Mesendoderm (in vitro differentiated cells): ENCODE results near the gene KAZN.

Experiments
- DNase-seq: peaks from one replicate; pipeline ENCODE4 v3.0.0; 2013
- H2AK5ac ChIP-seq: 2 replicates; pipeline ENCODE4 v1.6.1; 2013; ENCODE audit warnings: low read length, inconsistent platforms
- H2BK120ac ChIP-seq: 2 replicates; pipeline ENCODE4 v1.6.1; 2013; ENCODE audit warnings: low read depth, mild to moderate bottlenecking, low read length, moderate library complexity, mixed read lengths
- H2BK15ac ChIP-seq: replicated peaks from 2 replicates; pipeline ENCODE4 v1.6.1; 2013; ENCODE audit warnings: low read depth, mild to moderate bottlenecking, moderate library complexity
- H2BK5ac ChIP-seq: 2 replicates; pipeline ENCODE4 v1.6.1; 2013; ENCODE audit warnings: low read length, inconsistent platforms
- H3K18ac ChIP-seq: 2 replicates; pipeline ENCODE4 v1.6.1; 2013; ENCODE audit warnings: mild to moderate bottlenecking, low read length, mixed read lengths
- H3K23ac ChIP-seq: one replicate; pipeline ENCODE4 v1.6.1; 2013; ENCODE audit warnings: low read length
- H3K27ac ChIP-seq: 2 replicates; pipeline ENCODE4 v1.5.1; 2013; ENCODE audit warnings: low read depth, mild to moderate bottlenecking, inconsistent platforms, low read length, moderate library complexity
- H3K27me3 ChIP-seq: 2 replicates; pipeline ENCODE4 v1.6.1; 2013; ENCODE audit warnings: low read length, control low read depth, mild to moderate bottlenecking, inconsistent platforms; ENCODE audit not compliant: insufficient read depth, poor library complexity
- H3K36me3 ChIP-seq: 2 replicates; pipeline ENCODE4 v1.6.1; 2013; ENCODE audit warnings: low read length, inconsistent platforms; ENCODE audit not compliant: control insufficient read depth, insufficient read depth
- H3K4ac ChIP-seq: one replicate; pipeline ENCODE4 v1.6.1; 2013; ENCODE audit warnings: low read depth, mild to moderate bottlenecking, low read length, moderate library complexity
- H3K4me1 ChIP-seq: 2 replicates; pipeline ENCODE4 v1.6.1; 2013; ENCODE audit warnings: low read depth, low read length, inconsistent platforms; ENCODE audit not compliant: control insufficient read depth
- H3K4me2 ChIP-seq: 2 replicates; pipeline ENCODE4 v1.6.1; 2013; ENCODE audit warnings: low read length
- H3K4me3 ChIP-seq: 2 replicates; pipeline ENCODE4 v1.5.1; 2013; ENCODE audit warnings: mild to moderate bottlenecking, low read length
- H3K56ac ChIP-seq: one replicate; pipeline ENCODE4 v1.6.1; 2013; ENCODE audit warnings: low read length
- H3K79me1 ChIP-seq: 2 replicates; pipeline ENCODE4 v1.6.1; 2013; ENCODE audit warnings: low read length, inconsistent platforms
- H3K79me2 ChIP-seq: 2 replicates; pipeline ENCODE4 v1.6.1; 2013; ENCODE audit warnings: mild to moderate bottlenecking, low read length; ENCODE audit not compliant: control insufficient read depth, insufficient read depth
- H3K9ac ChIP-seq: 2 replicates; pipeline ENCODE4 v1.6.1; 2013; ENCODE audit warnings: low read length, inconsistent platforms
- H4K5ac ChIP-seq: one replicate; pipeline ENCODE4 v1.6.1; 2013; ENCODE audit warnings: low read length
- H4K8ac ChIP-seq: one replicate; pipeline ENCODE4 v1.6.1; 2013; ENCODE audit warnings: low read depth, mild to moderate bottlenecking, control low read depth, low read length, moderate library complexity
- WGBS: extraction: QIAGEN DNeasy Blood & Tissue Kit; methylation state at CpG from one replicate; pipeline ENCODE4 v1.1.7; 2013; ENCODE audit warnings: low lambda C conversion rate, missing lambda C conversion rate; ENCODE audit not compliant: insufficient coverage; ENCODE audit errors: extremely low coverage; 5-methylcytosine and 5-hydroxymethylcytosine counted together

Gene KAZN

GRCh38 chr1:15007842-15008241 lies 409.4 kb downstream of the KAZN start:
- no CpG with 5 or more reads among the region's 12 CpGs for WGBS
- no peaks in the 10 kb centered on the region for H3K79me2 ChIP-seq
- DNase-seq: no peak
- no peak overlapping the region for H3K18ac ChIP-seq
- H3K4me1 ChIP-seq: no peaks in the 10 kb centered on the region
- H4K5ac ChIP-seq: no peak overlapping the region
- H2AK5ac ChIP-seq: no peak overlapping the region
- no peak overlapping the region for H3K27ac ChIP-seq
- H2BK120ac ChIP-seq: no peak overlapping the region
- no peak overlapping the region for H2BK15ac ChIP-seq
- H4K8ac ChIP-seq: no peak overlapping the region
- no peak overlapping the region for H3K23ac ChIP-seq
- no peak overlapping the region for H2BK5ac ChIP-seq
- H3K9ac ChIP-seq: no peak overlapping the region
- no peak overlapping the region for H3K4me2 ChIP-seq
- no peak overlapping the region for H3K56ac ChIP-seq
- no peaks in the 10 kb centered on the region for H3K79me1 ChIP-seq
- no peak overlapping the region for H3K4me3 ChIP-seq
- H3K36me3 ChIP-seq: no peaks in the 10 kb centered on the region
- no peak overlapping the region for H3K4ac ChIP-seq
- H3K27me3 ChIP-seq: no peaks in the 10 kb centered on the region

GRCh38 chr1:15008783-15009729 lies 410.6 kb downstream of the KAZN start:
- no peak overlapping the region for H3K23ac ChIP-seq
- no peak overlapping the region for H2AK5ac ChIP-seq
- H3K27me3 ChIP-seq: no peaks in the 10 kb centered on the region
- H2BK15ac ChIP-seq: no peak overlapping the region
- H3K4ac ChIP-seq: no peak overlapping the region
- no peak overlapping the region for H4K8ac ChIP-seq
- H3K79me1 ChIP-seq: peaks cover 2% of the 10 kb centered on the region
- H4K5ac ChIP-seq: no peak overlapping the region
- no peak overlapping the region for H2BK5ac ChIP-seq
- H3K9ac ChIP-seq: no peak overlapping the region
- H3K4me1 ChIP-seq: no peaks in the 10 kb centered on the region
- H2BK120ac ChIP-seq: no peak overlapping the region
- no peak overlapping the region for H3K4me2 ChIP-seq
- H3K18ac ChIP-seq: no peak overlapping the region
- H3K56ac ChIP-seq: no peak overlapping the region
- no peak overlapping the region for H3K27ac ChIP-seq
- no CpG with 5 or more reads among the region's 19 CpGs for WGBS
- H3K79me2 ChIP-seq: no peaks in the 10 kb centered on the region
- DNase-seq: no peak
- no peak overlapping the region for H3K4me3 ChIP-seq
- H3K36me3 ChIP-seq: no peaks in the 10 kb centered on the region

- no peak overlapping the region for H3K27ac ChIP-seq
- no CpG with 5 or more reads among the region's 2 CpGs for WGBS
- no peak overlapping the region for H3K4me2 ChIP-seq
- no peak overlapping the region for H3K4me3 ChIP-seq
- H3K4me1 ChIP-seq: no peaks in the 10 kb centered on the region
- H4K8ac ChIP-seq: no peak overlapping the region
- no peaks in the 10 kb centered on the region for H3K79me2 ChIP-seq
- no peak overlapping the region for H2AK5ac ChIP-seq
- no peak overlapping the region for H2BK120ac ChIP-seq
- no peak overlapping the region for H3K18ac ChIP-seq
- no peaks in the 10 kb centered on the region for H3K27me3 ChIP-seq
- no peak overlapping the region for H3K9ac ChIP-seq
- no peak for DNase-seq
- H2BK15ac ChIP-seq: no peak overlapping the region
- H3K4ac ChIP-seq: no peak overlapping the region
- H2BK5ac ChIP-seq: no peak overlapping the region
- no peak overlapping the region for H3K23ac ChIP-seq
- peaks cover 2% of the 10 kb centered on the region for H3K79me1 ChIP-seq
- H3K56ac ChIP-seq: no peak overlapping the region
- no peaks in the 10 kb centered on the region for H3K36me3 ChIP-seq
- no peak overlapping the region for H4K5ac ChIP-seq
These were observed 412.7 kb downstream of the KAZN start for GRCh38 chr1:15011160-15011559.

- no peak overlapping the region for H2BK120ac ChIP-seq
- H3K4me1 ChIP-seq: no peaks in the 10 kb centered on the region
- no peak overlapping the region for H2AK5ac ChIP-seq
- no peak overlapping the region for H2BK5ac ChIP-seq
- peaks cover 2% of the 10 kb centered on the region for H3K79me1 ChIP-seq
- H3K4me2 ChIP-seq: no peak overlapping the region
- H3K56ac ChIP-seq: no peak overlapping the region
- H3K9ac ChIP-seq: no peak overlapping the region
- no peak overlapping the region for H3K4me3 ChIP-seq
- H4K8ac ChIP-seq: no peak overlapping the region
- H3K4ac ChIP-seq: no peak overlapping the region
- H3K36me3 ChIP-seq: no peaks in the 10 kb centered on the region
- H2BK15ac ChIP-seq: no peak overlapping the region
- no peak for DNase-seq
- H4K5ac ChIP-seq: no peak overlapping the region
- no peak overlapping the region for H3K27ac ChIP-seq
- WGBS: no CpG with 5 or more reads among the region's 8 CpGs
- no peaks in the 10 kb centered on the region for H3K79me2 ChIP-seq
- H3K23ac ChIP-seq: no peak overlapping the region
- H3K18ac ChIP-seq: no peak overlapping the region
- no peaks in the 10 kb centered on the region for H3K27me3 ChIP-seq
These were observed 413.2 kb downstream of the KAZN start for GRCh38 chr1:15011661-15012060.

- Histone ChIP-seq H4K5ac (no peak overlapping the region), H4K8ac (no peak overlapping the region), H3K27ac (no peak overlapping the region)
These were observed 414.3 kb downstream of the KAZN start for GRCh38 chr1:15012822-15013221.

More at GRCh38 chr1:15012822-15013221, 414.3 kb downstream of the KAZN start:
- no peak for DNase-seq
- H2BK15ac ChIP-seq: no peak overlapping the region
- H3K36me3 ChIP-seq: no peaks in the 10 kb centered on the region
- no peak overlapping the region for H2BK120ac ChIP-seq
- no peaks in the 10 kb centered on the region for H3K27me3 ChIP-seq
- H2BK5ac ChIP-seq: no peak overlapping the region
- H3K23ac ChIP-seq: no peak overlapping the region
- H3K56ac ChIP-seq: no peak overlapping the region
- H3K9ac ChIP-seq: no peak overlapping the region
- H3K18ac ChIP-seq: no peak overlapping the region
- no peak overlapping the region for H3K4me3 ChIP-seq
- H3K4me1 ChIP-seq: no peaks in the 10 kb centered on the region
- H2AK5ac ChIP-seq: no peak overlapping the region
- peaks cover 2% of the 10 kb centered on the region for H3K79me1 ChIP-seq
- no peak overlapping the region for H3K4ac ChIP-seq
- no peaks in the 10 kb centered on the region for H3K79me2 ChIP-seq
- no CpG with 5 or more reads among the region's 8 CpGs for WGBS
- H3K4me2 ChIP-seq: no peak overlapping the region
